DOHH2 (cell line): ENCODE results near the gene ETNK2.

ENCODE experiments used
- H3F3A ChIP-seq: fragments of 200-600 bp; sonication (generic), shearing (Covaris generic); 2 replicates; pipeline ENCODE4 v1.6.0; 2016; ENCODE audit warnings: antibody characterized with exemption, mild to moderate bottlenecking; ENCODE audit not compliant: control insufficient read depth, insufficient read depth
- H3K27ac ChIP-seq: fragments of 200-600 bp; sonication (generic); 2 replicates; pipeline ENCODE4 v1.5.1; 2014; ENCODE audit warnings: low read depth, mild to moderate bottlenecking, low read length, moderate library complexity
- H3K27me3 ChIP-seq: fragments of 200-600 bp; sonication (generic); 2 replicates; pipeline ENCODE4 v1.6.1; 2014; ENCODE audit warnings: mild to moderate bottlenecking, low read length, mixed read lengths; ENCODE audit not compliant: control insufficient read depth
- H3K36me3 ChIP-seq: fragments of 200-600 bp; sonication (generic); 2 replicates; pipeline ENCODE4 v1.6.1; 2014; ENCODE audit warnings: mild to moderate bottlenecking, low read length, moderate library complexity, mixed read lengths; ENCODE audit not compliant: control insufficient read depth
- H3K4me1 ChIP-seq: fragments of 200-600 bp; sonication (generic); 2 replicates; pipeline ENCODE4 v1.6.1; 2014; ENCODE audit warnings: mild to moderate bottlenecking, low read length, mixed read lengths; ENCODE audit not compliant: control insufficient read depth
- H3K4me2 ChIP-seq: fragments of 200-600 bp; sonication (generic); 2 replicates; pipeline ENCODE4 v1.6.0; 2014; ENCODE audit warnings: mild to moderate bottlenecking, low read length, moderate library complexity
- H3K4me3 ChIP-seq: fragments of 200-600 bp; sonication (generic); 2 replicates; pipeline ENCODE4 v1.5.1; 2014; ENCODE audit warnings: mild to moderate bottlenecking, low read length, mixed read lengths
- H3K79me2 ChIP-seq: fragments of 200-600 bp; sonication (generic); 2 replicates; pipeline ENCODE4 v1.6.1; 2014; ENCODE audit warnings: mild to moderate bottlenecking, low read length, mixed read lengths; ENCODE audit not compliant: control insufficient read depth
- H3K9me2 ChIP-seq: fragments of 200-600 bp; sonication (generic); replicated peaks from 2 replicates; pipeline ENCODE4 v1.6.1; 2014; ENCODE audit warnings: mild to moderate bottlenecking, low read length, mixed read lengths; ENCODE audit not compliant: control insufficient read depth
- H3K9me3 ChIP-seq: fragments of 200-600 bp; sonication (generic); 2 replicates; pipeline ENCODE4 v1.6.1; 2014; ENCODE audit warnings: antibody characterized with exemption, low read length, mixed read lengths; ENCODE audit not compliant: control insufficient read depth, insufficient read depth
- H4K20me1 ChIP-seq: fragments of 200-600 bp; sonication (generic); 2 replicates; pipeline ENCODE4 v1.6.0; 2014; ENCODE audit warnings: low read depth, mild to moderate bottlenecking, antibody characterized with exemption, low read length, moderate library complexity; ENCODE audit not compliant: control insufficient read depth, insufficient read depth
- CTCF ChIP-seq: fragments of 200-600 bp; sonication (generic); IDR thresholded peaks from one replicate; pipeline ENCODE4 v1.5.1; 2014; ENCODE audit warnings: antibody characterized with exemption, mild to moderate bottlenecking, low read depth, low read length; ENCODE audit not compliant: poor library complexity, severe bottlenecking
- EZH2phosphoT487 ChIP-seq: fragments of 200-600 bp; sonication (generic); IDR thresholded peaks from 2 replicates; pipeline ENCODE4 v1.6.1; 2017; ENCODE audit warnings: borderline replicate concordance, mild to moderate bottlenecking, antibody characterized with exemption, low read length, moderate library complexity, mixed read lengths

ETNK2 gene

GRCh38 chr1:204146309-204146708 is 5.5 kb downstream of the ETNK2 start:
- no peak overlapping the region for H3K4me3 ChIP-seq
- H3K9me2 ChIP-seq, result no peaks in the 10 kb centered on the region
- no peaks in the 10 kb centered on the region for H3K79me2 ChIP-seq
- H3K4me1 ChIP-seq, result no peaks in the 10 kb centered on the region
- no peak overlapping the region for H3K4me2 ChIP-seq
- H3K36me3 ChIP-seq, result no peaks in the 10 kb centered on the region
- no peaks in the 10 kb centered on the region for H4K20me1 ChIP-seq
- no peak for TF ChIP-seq CTCF
- H3K27ac ChIP-seq, result no peak overlapping the region
- H3K9me3 ChIP-seq, result no peaks in the 10 kb centered on the region
- peaks cover 11% of the 10 kb centered on the region; the same call in 1 of the 2 replicates for H3K27me3 ChIP-seq
- H3F3A ChIP-seq, result no peaks in the 10 kb centered on the region

GRCh38 chr1:204145033-204145504 is 6.8 kb downstream of the ETNK2 start:
- TF ChIP-seq EZH2phosphoT487 (no peak), CTCF (no peak)
- Histone ChIP-seq H3K36me3 (no peaks in the 10 kb centered on the region), H3K9me3 (no peaks in the 10 kb centered on the region), H4K20me1 (no peaks in the 10 kb centered on the region), H3F3A (no peaks in the 10 kb centered on the region), H3K27me3 (peaks cover 11% of the 10 kb centered on the region; the same call in 1 of the 2 replicates), H3K4me3 (no peak overlapping the region), H3K4me2 (no peak overlapping the region), H3K27ac (no peak overlapping the region), H3K9me2 (no peaks in the 10 kb centered on the region), H3K79me2 (no peaks in the 10 kb centered on the region), H3K4me1 (no peaks in the 10 kb centered on the region)

GRCh38 chr1:204143276-204144041 is 8.4 kb downstream of the ETNK2 start:
- Histone ChIP-seq H3K4me3 (no peak overlapping the region), H3K27me3 (peaks cover 14% of the 10 kb centered on the region), H3K4me2 (no peak overlapping the region), H3F3A (no peaks in the 10 kb centered on the region), H3K36me3 (no peaks in the 10 kb centered on the region), H3K27ac (no peak overlapping the region), H3K9me3 (no peaks in the 10 kb centered on the region), H3K4me1 (no peaks in the 10 kb centered on the region), H4K20me1 (no peaks in the 10 kb centered on the region), H3K9me2 (no peaks in the 10 kb centered on the region), H3K79me2 (no peaks in the 10 kb centered on the region)
- no peak for TF ChIP-seq CTCF
- TF ChIP-seq EZH2phosphoT487, result no peak
